GM15510 (cell line): ENCODE results near the gene UST.
A peak's percentile ranks its signal among the peaks of the same experiment; 100 is the strongest.

ENCODE experiments used
- POLR2A ChIP-seq: IDR thresholded peaks from 3 replicates; pipeline ENCODE4 v1.6.1; 2011; ENCODE audit warnings: borderline replicate concordance; ENCODE audit not compliant: insufficient read length; ENCODE audit errors: extremely low read depth

UST gene

DNA sequence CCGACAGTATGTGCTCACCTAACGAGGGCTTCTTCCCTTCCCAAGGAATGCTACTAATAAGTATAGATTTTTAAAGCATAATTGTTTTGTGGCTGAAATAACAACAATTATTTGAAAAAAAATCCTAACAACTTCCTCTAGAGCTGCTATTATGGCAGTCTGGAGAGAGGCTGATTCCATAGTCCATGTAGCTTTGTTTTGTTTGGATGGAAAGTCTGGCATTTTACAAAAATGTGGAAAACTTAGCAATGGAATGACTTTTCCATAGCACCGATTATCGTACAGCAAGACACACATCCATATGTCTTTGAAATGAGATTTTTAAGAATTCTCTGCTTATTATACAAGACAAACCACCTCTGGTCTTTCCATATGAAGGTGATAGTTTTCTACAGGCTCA, 318.3 kb downstream of the UST start:
- TF ChIP-seq POLR2A: no peak

DNA sequence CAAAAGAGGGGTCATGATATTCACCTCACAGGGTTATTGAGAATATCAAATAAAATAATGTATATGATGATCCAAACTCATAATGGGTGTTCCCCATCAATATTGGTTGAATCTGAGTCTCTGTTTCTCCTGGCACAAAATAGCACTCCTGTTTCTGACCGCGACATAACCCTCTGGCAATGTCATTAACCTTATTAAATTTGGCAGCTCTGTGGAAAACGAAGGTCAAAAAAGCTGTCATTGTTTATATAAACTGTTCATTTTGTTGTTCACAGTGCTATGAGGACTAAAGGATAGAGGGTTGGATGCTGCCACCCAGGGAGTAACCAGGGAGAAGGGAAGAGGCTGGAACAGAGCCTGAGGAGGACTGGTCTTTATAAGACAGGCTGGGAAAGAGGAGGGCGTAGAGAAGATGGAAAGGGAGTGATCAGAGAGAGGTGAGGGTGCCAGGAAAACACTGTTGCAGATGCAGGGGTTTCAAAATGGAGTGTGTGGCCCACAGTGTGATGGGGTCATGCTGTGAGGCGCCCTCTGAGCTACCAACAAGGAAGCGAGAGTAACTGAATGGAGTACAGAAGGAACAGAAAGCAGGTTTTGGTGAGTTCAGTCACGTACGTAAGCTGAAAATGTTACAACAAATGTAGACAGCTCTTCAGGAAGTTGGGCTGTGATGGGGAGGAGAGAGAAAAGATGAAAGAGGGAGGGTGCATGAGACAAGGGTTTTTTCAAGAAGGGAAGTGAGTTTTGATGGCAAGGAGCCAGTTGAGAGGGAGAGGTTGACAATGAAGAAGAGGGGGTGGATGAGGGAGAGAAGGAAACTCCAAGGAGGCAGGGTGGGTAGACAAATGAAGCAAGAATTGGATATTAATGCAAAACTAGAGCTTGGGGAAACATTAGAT, 319.1 kb downstream of the UST start:
- peak; percentile 31 for TF ChIP-seq POLR2A

DNA sequence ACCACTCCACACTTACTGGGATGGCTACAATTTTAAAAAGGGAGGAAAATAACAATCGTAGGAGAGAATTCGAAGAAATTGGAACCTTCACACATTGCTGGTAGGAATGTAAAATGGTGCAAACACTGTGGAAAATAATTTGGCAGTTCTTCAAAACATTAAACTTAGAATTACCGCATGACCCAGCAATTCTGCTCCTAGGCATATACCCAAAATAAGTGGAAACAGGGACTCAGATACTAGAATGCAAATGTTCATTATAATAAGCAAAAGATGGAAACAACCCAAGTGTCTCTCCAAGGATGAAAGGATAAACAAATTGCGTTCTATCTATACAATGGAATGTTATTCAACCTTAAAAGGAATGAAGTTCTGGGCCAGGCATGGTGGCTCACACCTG, 325.2 kb downstream of the UST start:
- no peak for TF ChIP-seq POLR2A

DNA sequence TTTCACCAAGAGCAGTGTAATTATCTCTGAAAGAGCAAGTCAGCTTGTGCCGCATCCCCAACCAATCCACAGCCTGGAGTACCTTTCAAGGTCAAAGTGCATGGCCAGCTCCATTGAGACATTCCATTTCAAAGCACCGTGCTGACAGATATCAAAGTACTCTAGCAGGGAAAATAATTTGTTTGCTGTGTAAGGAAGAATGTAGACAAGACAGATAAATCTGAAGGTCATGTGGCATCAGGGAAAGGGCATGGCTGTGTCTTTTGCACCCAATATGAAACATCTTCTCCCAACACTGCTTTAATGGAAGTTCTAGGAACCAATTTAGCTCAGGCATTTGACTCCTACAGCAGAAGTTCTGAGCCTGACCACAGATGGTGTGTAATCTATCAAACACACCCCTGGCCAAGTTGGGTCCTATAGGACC, 328.0 kb downstream of the UST start:
- TF ChIP-seq POLR2A: no peak

DNA sequence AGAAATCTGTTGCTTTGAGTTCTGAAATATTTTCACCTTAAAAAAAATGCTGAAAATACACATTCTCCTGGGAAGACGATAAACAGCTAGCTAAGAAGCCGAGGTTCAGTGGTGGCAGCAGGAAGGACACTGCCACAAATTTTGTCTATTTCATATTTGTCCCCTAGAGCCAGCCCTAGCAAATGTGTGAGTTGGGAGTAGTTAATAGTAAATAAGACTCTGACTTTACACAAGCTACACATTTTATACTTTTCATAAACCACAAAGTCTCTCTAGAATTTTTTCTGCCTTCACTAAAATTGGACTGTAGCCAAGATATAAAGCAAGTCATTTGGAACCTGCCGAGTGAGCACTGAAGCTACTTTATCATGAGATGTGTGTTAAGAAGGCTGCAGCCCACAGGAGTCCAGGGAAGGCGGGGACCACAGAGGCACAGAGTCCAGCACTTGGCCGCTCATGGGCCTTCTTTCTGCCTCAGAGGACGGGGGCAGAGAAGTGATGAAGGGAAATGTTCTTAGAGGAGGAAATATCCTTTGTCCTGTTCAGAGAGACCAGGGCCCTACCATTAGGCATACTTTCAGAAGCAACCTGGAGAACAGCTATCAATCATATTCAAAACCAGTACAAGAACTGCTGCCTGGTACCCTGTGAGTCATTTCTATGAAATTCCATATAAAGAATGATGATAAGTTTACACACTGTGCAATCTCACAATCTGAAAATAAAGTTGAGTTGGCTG, 329.0 kb downstream of the UST start:
- TF ChIP-seq POLR2A: no peak

DNA sequence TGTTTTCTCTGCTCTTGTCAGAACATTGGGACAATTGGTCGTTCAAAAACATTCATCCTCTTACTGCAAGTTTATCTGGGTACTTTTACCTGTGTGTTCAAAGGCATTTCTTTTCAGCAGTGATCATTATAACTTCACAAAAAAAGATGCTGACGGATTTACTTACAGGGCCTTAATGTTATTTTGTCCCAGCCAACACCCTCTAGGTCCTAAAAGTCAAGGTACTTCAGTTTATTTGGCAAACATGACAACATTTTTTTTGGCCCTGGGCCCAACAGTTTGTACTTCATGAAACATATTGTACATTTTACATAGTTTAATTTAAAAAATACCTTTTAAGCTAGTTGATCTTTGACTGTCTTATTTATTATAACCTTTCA, 329.5 kb downstream of the UST start:
- TF ChIP-seq POLR2A: no peak

DNA sequence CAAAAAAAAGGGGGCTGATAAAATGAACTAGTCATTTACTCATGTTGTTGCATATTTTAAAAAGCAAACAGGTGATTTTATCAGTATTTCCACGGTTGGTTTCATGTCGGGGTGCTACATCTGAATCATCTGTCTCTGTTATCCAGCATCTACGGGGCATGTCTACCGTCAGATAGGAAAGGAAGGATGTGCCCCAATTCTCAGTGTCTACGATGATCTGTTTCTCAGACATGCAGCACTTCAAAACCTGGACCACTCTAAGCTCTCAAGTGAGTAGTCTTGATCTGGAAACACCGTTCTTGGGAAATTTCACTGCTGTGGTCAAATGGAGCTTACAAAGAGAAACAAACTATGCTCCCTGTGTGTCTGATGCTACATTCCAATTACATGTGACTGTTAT, 330.4 kb downstream of the UST start:
- TF ChIP-seq POLR2A: no peak

DNA sequence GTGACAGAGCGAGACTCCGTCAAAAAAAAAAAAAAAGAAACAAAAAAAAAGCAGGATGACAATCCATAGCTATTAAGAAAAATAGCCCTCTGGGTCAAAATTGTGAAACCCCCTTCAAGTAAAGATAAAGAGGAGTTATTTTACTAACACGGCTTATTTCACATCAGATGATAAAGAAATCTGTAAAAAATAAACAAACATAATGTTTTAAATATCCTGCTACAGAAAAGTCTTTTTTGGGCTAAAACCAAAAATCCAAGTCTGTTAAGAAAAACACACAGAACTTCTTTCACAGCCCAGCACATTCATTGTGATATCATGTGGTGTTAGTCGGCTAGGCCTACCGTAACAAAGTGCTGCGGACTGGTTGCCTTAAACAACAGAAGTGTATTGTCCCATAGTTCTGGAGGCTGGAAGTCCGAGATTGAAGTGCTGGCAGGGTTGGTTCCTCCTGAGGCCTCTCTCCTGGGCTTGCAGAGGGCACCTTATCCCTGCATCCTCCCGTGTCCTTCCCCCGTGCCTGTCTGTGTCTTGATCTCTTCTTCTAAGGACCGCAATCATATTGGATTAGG, 331.5 kb downstream of the UST start:
- no peak for TF ChIP-seq POLR2A

DNA sequence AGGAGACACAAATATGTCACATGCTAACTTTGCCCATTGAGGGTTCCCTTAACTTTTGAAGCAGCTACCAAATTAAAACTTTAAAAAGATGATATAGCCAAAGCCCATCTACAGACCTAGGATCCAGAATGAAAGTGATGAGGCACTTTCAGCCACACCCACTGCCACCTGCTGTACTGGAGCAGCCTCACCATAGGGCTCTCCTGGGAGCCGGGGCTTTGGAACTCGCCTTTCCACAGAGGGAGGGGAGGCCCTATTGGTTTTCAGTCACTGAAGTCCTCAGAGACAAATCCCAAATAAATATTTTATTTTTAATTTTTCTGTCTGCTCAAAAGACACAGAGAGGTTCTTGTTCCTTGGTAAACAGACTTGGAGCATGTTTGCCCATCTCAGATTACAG, 332.6 kb downstream of the UST start:
- no peak for TF ChIP-seq POLR2A

DNA sequence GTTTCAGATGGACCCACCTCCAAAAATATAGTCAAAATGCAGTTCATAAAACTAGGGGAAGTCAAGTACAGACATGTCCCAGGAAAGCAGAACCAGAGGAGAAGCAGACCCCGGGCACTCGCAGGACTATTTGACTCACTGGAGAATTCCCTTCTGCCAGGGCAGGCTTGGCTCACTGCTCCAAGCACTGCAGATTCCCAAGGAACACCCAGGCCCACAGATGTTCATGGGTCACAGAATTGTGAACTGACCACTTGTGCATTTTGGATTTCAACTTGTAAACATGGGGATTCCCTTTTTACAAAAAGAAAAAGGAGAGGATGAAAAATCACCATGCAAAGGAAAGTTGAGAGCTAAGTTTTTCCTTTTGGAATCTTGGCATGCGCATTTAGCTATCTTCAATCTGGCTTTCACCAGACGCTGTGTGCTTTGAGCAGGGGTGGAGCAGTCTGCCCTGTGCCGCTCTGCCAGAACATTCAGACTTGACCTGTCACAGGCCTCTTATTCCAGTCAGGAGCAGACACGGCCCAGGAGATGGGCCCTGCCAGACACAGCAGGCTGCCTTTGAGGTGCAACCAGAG, 333.2 kb downstream of the UST start:
- TF ChIP-seq POLR2A: no peak

DNA sequence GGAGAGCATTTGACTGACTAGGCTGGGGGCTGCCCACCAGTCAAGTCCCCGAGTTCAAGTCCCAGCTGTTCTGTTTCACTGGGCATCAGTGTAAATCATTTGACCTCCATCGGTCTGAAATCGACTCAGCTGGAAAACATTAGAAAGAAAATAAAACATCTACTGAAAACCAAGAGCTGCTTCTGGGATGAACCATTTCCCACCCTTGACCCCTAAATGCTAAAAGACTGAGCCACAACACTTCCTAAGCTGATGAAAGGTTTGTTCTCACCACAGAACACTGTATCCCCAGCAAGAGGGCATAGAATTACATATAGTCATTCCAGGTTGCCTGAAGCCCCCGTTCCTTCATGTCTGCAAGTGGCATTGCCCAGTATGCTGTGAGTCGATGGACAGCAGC, 333.7 kb downstream of the UST start:
- no peak for TF ChIP-seq POLR2A

DNA sequence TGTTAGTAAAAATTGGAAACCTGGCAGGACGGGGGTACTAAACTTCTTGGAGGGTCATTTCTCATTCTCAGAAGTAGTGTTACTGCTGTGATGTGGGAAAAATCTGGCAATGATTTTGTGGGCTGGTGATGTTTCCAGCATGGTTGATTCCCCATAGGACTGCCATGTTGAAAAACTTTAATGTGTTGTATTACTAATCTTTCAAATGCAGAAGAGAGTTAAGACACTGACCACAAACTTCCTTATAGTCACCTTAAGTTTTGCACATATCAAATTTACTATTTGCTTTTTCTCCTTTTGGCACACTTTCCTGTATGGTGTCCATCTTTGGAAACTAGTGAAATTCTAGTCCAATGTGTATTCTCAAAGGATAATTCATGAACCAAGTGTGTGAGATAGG, 334.5 kb downstream of the UST start:
- TF ChIP-seq POLR2A: no peak

DNA sequence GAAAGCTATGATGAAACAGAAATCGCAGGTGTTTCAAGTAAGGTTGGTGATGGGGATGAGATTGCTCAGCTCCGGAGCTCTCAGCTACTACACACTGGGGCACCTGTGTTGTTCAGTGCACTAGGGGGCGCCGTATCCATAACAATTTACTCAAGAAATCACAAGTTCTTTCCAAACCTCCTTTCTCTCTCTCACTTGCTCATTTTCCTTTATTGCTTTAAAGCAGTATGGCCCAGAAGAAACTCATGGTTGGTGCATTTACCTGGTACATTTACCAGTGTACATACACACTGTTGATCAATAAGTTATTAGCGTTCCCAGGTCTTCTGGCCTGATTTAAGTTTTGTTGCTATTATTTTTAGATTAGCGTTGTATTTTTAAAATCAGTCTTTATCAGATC, 335.5 kb downstream of the UST start:
- TF ChIP-seq POLR2A: no peak

DNA sequence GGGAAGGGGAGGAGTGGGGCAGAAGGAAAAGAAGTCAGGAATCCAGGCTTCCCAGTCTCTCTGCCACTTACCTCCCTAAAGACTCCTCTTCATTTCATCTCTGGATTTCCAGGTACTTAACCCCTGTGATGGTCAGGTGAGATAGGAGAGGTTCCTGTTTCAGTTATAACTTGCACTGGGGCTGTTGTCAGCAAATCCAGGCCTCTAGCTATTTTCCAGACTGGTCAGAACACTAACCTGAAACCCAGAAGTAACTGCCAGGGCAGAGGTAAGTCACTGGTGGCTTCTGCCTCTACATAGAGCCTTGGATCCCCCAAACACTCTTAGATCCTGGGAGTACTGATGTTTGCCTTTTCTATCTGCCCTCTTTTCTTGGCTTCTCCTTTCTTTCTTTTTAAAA, 337.2 kb downstream of the UST start:
- no peak for TF ChIP-seq POLR2A
